ENCODE measurements around the gene NECAB3. TPM values are rescaled to one million over a fixed set of nuclear protein-coding genes. Genes with fewer than 3 reads are reported as not detected.

Gene NECAB3
- total and polyA plus RNA-seq, 2 of the 4 experiments (the other 2 are of a cell fraction) = 8.6 to 28.4 TPM

DNA sequence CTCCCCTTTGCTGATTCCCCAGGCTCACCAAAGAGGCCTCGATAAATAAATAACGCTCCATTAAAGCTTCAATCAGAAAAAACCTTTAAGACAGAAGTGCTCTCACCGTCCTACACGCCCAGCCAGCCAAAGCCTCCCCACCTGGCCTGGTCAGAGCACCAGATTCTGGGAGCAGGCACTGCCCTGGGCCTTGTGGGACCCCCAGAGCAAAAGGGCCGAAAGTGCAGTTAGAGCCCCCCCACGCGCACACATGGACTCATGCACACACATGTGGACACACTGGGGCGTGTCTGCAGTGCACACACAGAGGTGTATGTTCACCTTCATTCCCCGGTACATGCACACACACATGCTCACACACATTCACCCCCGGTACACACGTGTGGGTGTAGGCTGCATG is 1.9 kb upstream of the NECAB3 start:
- Histone ChIP-seq H3K4ac (ENCODE audit: low read depth, low read length) (no peak overlapping the region), H3K23ac (ENCODE audit: low read depth, low read length) (no peak overlapping the region), H2AFZ (replicated peaks; ENCODE audit: low read length, poor library complexity) (no peak overlapping the region), H3K79me1 (ENCODE audit: low read depth in 1 of 2, low read length in 2 of 2) (peaks cover 8 to 57% of the 10 kb centered on the region in 2 experiments; a peak in 3 of 4 replicates), H3K4me1 (ENCODE audit: control insufficient read depth, insufficient read depth, low read length) (peaks cover 29% of the 10 kb centered on the region), H4K8ac (ENCODE audit: low read depth in 2 of 2, low read length in 2 of 2) (no peak overlapping the region), H4K5ac (ENCODE audit: low read depth, low read length) (no peak overlapping the region), H2BK120ac (ENCODE audit: low read depth, low read length) (no peak overlapping the region), H3K9ac (ENCODE audit: low read depth, low read length) (no peak overlapping the region), H3K9me3 (ENCODE audit: control insufficient read depth, insufficient read depth, low read length) (no peaks in the 10 kb centered on the region), H2BK5ac (ENCODE audit: low read depth, low read length, poor library complexity, severe bottlenecking) (no peak overlapping the region), H3K18ac (ENCODE audit: low read depth, low read length) (no peak overlapping the region), H3K4me2 (ENCODE audit: low read depth, low read length) (no peak overlapping the region), H3K14ac (replicated peaks; ENCODE audit: low read depth, low read length) (no peak overlapping the region), H3K56ac (ENCODE audit: extremely low read depth, insufficient read depth, low read length) (no peak overlapping the region), H3K4me3 (ENCODE audit: insufficient read depth, low read depth, low read length) (no peak overlapping the region), H2BK20ac (ENCODE audit: low read depth, low read length) (no peak overlapping the region), H2AK5ac (ENCODE audit: low read depth, low read length) (no peak overlapping the region), H3K27me3 (ENCODE audit: control insufficient read depth, insufficient read depth, low read length) (no peaks in the 10 kb centered on the region), H4K20me1 (ENCODE audit: insufficient read depth, low read length) (peaks cover 31% of the 10 kb centered on the region), H3K36me3 (ENCODE audit: control insufficient read depth, insufficient read depth, low read length) (peaks cover 1% of the 10 kb centered on the region; the same call in 1 of the 2 replicates), H3K9me1 (ENCODE audit: insufficient read depth, low read length) (peaks cover 28% of the 10 kb centered on the region), H4K91ac (ENCODE audit: insufficient read depth, low read depth, low read length) (no peak overlapping the region), H3K27ac (ENCODE audit: insufficient read depth, low read length) (no peak overlapping the region), H2BK15ac (ENCODE audit: low read depth, low read length) (no peak overlapping the region), H2AK9ac (replicated peaks; ENCODE audit: low read depth, low read length, poor library complexity) (no peak overlapping the region)
- intact Hi-C loops (cut with micrococcal nuclease) (no loop called here), dilution Hi-C loops (cut with HindIII; ENCODE audit: low sequenced_read_pairs, unreplicated experiment) (no loop called here), in situ Hi-C loops (cut with MboI; ENCODE audit: low sequenced_read_pairs) (no loop called here)
- DNase-seq = no peak
- TF ChIP-seq FOS (IDR thresholded peaks at IDR 0.05; ENCODE audit: low read depth, low read length) (no peak), BHLHE40 (IDR thresholded peaks at IDR 0.05; ENCODE audit: low read depth, low read length) (no peak), RCOR1 (IDR thresholded peaks at IDR 0.05; ENCODE audit: insufficient replicate concordance, low read length) (no peak), MAZ (IDR thresholded peaks at IDR 0.05; ENCODE audit: borderline replicate concordance, low read depth, low read length) (no peak), MXI1 (IDR thresholded peaks at IDR 0.05; ENCODE audit: borderline replicate concordance, low read depth, low read length) (no peak), RFX5 (IDR thresholded peaks at IDR 0.05; ENCODE audit: low read depth, low read length) (no peak), POLR2A (IDR thresholded peaks at IDR 0.05; ENCODE audit: low read depth, low read length) (no peak), NFE2L2 (IDR thresholded peaks at IDR 0.05; ENCODE audit: low read depth, low read length) (no peak), CEBPB (IDR thresholded peaks at IDR 0.05; ENCODE audit: low read depth, low read length) (no peak), ELK1 (IDR thresholded peaks at IDR 0.05; ENCODE audit: borderline replicate concordance, low read depth, low read length) (no peak), RAD21 (IDR thresholded peaks at IDR 0.05; ENCODE audit: low read length) (no peak), USF2 (IDR thresholded peaks at IDR 0.05; ENCODE audit: low read depth, low read length) (no peak), CHD1 (IDR thresholded peaks at IDR 0.05; ENCODE audit: low read depth, low read length) (no peak), SMC3 (IDR thresholded peaks at IDR 0.05; ENCODE audit: low read depth, low read length) (no peak), MAFK (IDR thresholded peaks at IDR 0.05; ENCODE audit: low read depth, low read length) (no peak)
- TF ChIP-seq, protein P1, sequence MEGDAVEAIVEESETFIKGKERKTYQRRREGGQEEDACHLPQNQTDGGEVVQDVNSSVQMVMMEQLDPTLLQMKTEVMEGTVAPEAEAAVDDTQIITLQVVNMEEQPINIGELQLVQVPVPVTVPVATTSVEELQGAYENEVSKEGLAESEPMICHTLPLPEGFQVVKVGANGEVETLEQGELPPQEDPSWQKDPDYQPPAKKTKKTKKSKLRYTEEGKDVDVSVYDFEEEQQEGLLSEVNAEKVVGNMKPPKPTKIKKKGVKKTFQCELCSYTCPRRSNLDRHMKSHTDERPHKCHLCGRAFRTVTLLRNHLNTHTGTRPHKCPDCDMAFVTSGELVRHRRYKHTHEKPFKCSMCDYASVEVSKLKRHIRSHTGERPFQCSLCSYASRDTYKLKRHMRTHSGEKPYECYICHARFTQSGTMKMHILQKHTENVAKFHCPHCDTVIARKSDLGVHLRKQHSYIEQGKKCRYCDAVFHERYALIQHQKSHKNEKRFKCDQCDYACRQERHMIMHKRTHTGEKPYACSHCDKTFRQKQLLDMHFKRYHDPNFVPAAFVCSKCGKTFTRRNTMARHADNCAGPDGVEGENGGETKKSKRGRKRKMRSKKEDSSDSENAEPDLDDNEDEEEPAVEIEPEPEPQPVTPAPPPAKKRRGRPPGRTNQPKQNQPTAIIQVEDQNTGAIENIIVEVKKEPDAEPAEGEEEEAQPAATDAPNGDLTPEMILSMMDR (conservative IDR thresholded peaks at IDR 0.05; ENCODE audit: low read depth, low read length) = no peak
- ATAC-seq (ENCODE audit: low read depth) = no peak
- ChIA-PET CTCF (interaction anchor here (0.6 kb wide), 1 partner anchor 192 kb away, joined by 4 read pairs; no protein-coding TSS in a partner anchor), POLR2A (ENCODE audit: unreplicated experiment) (no interaction called here)
- WGBS, 2 experiments (ENCODE audit: extremely low coverage in 2 of 2, insufficient read length in 1 of 2) = 97% methylated on average over 4 of the region's 11 CpGs; no CpG with 5 or more reads in 1 of the 2 experiments
- no TSS peak for BruUV-seq (replicated peaks)

All from IMR-90 (cell line).